ENCODE results near the gene SMIM35.

Gene SMIM35

GRCh38 chr11:118111019-118111743 is 24.4 kb upstream of the SMIM35 start:
- in situ Hi-C loops (cut with MboI; ENCODE audit: low sequenced_read_pairs), result no loop called here

DNA sequence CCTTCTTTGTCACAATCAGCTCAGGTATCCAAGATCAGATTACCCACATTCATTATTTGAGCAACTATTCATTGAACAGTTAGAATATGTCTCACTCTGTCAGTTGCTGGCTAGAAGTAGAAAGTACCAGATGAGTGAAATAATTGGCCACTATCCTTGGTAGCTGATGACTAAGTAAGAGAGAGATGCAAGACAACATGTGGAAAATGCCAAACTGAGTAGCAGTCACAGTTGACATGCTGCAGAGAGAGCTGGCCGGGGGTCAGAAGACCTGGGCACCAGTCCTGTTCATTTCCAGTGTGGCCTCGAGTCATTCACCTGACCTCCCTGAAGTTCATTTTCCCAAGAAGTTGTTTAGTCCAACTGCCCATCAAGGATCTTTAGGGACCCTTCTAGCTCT is 22.5 kb upstream of the SMIM35 start:
- in situ Hi-C loops (cut with MboI; ENCODE audit: low sequenced_read_pairs), result no loop called here

DNA sequence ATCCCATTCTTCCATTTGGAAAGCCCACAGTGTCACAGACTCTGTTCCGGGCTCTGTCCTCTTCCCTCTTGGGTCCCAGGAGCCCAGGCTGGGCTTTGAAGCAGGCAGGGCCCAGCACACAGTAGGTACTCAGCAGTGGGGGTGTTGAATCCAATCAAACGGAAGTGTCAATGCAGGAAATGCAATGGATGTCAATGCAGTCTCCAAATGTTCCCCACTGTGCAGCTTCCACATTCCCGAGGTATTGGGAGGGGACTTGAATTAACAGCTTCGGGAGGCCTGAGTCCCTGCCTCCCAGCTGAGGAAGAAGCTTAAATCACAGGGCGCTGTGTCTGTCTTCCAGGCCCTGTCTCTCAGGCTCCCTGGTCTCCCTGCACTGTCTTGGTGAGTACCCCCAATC is 21.8 kb upstream of the SMIM35 start:
- in situ Hi-C loops (cut with MboI; ENCODE audit: low sequenced_read_pairs), result no loop called here

- in situ Hi-C loops (cut with MboI; ENCODE audit: low sequenced_read_pairs), result no loop called here
Observed at GRCh38 chr11:118106789-118107335, 20.1 kb upstream of the SMIM35 start.

DNA sequence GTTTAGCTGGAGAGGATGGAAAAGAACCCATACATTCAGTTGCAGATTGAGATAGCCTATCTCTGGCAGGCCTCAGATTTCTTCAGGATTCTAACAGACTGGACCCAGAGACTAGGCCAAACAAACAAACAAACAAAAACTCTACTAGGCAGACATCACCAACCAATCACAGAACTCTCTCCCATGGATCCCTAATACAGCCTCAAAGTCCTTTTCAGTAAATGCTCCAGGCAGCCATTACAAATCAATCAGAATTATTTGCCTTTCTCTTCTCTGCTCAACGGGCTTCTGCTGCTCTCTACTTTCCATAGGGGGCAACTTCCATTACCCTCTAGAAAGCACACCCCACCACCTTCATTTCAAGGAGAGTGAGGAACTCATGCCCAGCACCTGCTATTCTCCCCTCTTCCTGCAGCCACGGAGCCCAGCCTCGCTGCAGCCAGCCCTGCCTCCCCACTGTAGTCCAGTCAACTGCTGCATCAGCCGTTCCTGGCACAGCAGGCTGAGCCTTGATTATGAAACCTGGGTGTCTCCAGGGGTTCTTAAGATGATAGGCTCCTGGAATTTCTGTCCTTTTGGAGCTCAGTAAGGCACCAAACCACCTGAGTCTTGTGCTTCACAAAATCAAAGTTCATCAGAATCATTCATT is 19.0 kb upstream of the SMIM35 start:
- in situ Hi-C loops (cut with MboI; ENCODE audit: low sequenced_read_pairs), result no loop called here

DNA sequence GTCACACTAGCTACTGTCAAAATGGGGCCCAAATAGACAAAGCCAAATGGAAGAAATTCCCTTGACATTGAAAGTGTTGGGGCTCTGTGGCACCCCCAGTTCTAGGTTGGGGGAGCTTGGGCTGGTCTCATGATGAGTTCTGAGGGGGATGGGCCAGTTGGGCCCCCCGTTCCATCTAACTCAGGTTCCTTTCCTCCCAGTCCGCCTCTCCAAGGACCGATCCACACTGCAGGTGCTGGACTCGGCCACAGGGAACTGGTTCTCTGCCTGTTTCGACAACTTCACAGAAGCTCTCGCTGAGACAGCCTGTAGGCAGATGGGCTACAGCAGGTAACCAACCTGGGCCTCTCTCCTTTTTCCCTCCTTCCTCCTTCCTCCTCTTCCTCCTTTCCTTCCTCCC is 17.7 kb upstream of the SMIM35 start:
- in situ Hi-C loops (cut with MboI; ENCODE audit: low sequenced_read_pairs), result no loop called here

GRCh38 chr11:118102721-118103261 is 16.0 kb upstream of the SMIM35 start:
- in situ Hi-C loops (cut with MboI; ENCODE audit: low sequenced_read_pairs), result no loop called here

DNA sequence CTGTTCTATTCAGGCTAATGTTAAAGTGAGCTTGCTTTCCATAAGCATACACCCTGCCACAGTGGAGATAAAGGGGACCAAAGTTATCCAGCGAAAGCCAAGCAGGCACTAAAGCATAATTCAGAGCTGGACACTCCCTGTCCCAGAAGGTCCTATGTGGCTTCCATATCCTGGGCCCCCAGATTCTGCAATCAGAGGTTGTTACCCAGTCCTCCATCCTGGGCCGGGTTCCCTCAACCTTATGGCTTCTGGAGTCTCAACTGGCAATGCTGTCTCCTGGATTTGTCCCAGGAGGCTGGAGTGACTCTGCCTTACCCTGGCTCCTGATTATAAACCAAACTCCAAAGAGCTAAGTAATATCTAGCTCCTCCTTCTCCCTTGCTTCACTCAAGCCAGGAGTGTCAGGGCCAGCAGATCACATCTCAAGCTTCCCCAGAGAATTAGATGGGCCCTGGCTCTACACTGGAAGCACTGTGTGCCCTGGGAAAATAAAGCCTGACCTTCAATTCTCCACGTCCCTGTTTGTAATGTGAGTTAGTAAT is 14.0 kb upstream of the SMIM35 start:
- in situ Hi-C loops (cut with MboI; ENCODE audit: low sequenced_read_pairs), result no loop called here

- in situ Hi-C loops (cut with MboI; ENCODE audit: low sequenced_read_pairs), result no loop called here
Observed at GRCh38 chr11:118099838-118100556, 13.2 kb upstream of the SMIM35 start.

DNA sequence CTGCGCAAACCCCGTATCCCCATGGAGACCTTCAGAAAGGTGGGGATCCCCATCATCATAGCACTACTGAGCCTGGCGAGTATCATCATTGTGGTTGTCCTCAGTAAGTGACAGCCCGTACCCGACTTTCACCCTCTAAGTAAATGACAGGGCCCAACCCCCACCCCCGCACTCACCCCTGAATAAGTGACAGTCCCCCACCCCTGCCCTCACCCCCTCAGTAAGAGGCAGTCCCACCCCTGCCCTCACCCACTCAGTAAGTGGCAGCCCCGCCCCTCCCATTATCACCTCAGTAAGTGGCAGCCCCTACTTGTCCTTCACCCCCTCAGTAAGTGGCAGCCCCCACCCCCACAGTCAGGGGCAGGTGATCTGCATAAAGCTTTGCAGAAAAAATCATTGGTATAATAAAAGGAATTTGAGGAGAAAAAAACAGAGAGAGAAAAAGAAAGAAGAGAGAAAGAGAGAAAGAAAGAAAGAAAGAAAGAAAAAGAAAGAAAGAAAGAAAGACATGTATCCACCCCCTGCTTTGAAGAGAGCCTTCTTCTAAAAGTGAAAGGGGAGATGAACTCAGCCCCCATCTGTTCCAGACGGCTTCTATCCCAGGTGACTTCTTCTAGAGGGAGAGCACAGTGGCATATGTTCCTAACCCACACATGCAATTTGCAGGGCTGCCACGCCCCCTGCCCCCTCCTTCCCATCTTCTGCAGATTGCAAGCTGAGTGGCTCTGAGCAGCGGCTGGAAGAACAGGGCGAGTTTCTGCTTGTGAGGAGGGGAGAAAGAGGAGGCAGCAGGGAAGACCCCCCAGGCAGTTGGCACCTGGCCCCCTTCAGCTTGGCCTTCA is 12.5 kb upstream of the SMIM35 start:
- in situ Hi-C loops (cut with MboI; ENCODE audit: low sequenced_read_pairs), result no loop called here

- in situ Hi-C loops (cut with MboI; ENCODE audit: low sequenced_read_pairs), result no loop called here
Observed at GRCh38 chr11:118095967-118096367, 9.2 kb upstream of the SMIM35 start.

DNA sequence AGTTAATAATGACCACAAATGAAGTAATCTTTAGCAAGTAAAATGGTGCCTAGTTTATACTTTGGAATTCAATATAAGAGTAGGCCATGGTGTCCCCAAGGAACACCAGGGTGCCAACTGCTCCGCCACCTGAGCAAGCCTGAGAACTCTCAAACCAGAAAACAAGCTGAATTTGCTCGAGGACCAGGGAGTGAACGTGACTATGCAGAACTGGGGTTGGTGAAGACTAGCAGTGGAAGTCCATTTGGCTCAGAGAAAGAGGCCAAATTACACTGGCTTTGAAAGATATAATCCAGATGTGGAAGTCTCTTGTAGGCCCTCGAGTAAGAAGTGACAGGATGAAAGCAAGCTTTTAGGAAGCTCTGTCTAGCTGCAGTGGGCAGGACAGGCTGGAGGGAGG is 8.7 kb upstream of the SMIM35 start:
- in situ Hi-C loops (cut with MboI; ENCODE audit: low sequenced_read_pairs), result no loop called here

DNA sequence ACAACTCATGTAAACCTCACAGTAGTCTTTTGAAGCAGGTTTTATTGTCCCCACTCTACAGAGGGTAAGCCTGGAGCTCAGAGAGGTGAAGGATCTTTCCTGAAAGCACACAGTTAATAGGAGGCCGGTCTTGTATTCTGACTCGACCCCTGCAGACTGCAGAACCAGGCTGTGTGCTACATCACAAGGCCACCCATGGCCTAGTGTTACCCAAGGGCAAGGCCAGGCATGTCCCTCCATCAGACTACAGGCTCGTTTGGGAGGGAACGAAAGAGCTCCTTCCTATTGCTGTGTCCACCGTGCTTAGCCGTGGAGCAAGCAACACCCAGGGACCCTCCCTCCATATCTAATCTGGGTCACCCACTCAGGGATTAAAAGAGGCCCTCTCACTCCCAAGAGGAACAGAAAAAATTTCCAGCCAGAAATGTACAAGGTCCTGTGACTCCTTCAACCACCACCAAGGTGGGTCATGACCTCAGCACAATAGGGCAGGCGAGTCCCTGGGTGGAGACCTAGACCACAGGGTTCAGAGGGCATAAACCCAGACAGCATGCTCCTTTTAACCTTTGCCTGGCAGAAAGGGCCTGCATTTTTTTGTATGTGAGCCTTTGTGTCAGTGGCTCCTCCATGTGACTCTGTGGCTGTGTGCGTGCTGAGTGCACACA is 6.3 kb upstream of the SMIM35 start:
- in situ Hi-C loops (cut with MboI; ENCODE audit: low sequenced_read_pairs), result no loop called here

DNA sequence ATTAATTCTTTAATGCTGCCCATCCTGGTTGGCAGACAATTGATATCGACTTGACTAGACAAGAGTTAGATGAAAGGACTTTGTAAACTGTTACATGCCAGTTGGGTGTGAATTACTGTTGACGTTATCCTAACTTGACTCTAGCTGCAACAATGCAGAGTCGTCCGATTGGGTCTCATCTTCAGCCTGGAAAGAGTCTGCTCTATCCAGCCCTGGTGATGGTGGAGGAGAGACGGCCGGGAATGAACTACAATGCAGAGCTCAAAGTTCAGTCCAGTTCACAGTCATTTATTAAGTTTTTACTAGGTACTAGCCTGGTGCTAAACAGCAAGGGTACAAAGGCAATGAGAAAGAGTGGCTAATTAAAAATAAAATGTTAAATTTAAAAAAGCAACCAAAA is 4.9 kb upstream of the SMIM35 start:
- in situ Hi-C loops (cut with MboI; ENCODE audit: low sequenced_read_pairs), result no loop called here

DNA sequence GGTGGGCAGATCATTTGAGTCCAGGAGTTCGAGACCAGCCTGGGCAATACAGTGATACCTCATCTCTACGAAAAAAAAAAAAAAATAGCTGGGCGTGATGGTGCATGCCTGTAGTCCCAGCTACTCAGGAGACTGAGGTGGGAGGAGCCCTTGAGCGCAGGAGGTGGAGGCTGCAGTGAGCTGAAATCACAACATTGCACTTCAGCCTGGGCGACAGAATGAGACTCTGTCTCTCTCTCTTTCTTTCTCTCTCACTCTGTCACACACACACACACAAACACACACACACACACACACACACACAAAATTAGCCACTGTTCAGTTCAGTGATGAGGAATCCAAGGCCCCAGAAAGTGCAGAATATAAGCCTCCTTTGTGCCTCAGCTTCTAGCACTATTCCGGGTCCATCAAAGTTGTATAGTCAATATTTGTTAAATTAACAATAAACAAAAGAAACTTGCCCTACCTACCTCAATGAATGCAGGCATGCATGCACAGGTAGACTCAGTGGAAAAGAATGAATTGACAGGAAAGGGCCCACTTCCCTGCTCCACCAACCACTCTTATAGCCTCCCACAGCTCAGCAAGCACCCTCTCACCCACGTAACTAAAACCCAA is 3.9 kb upstream of the SMIM35 start:
- in situ Hi-C loops (cut with MboI; ENCODE audit: low sequenced_read_pairs), result no loop called here

GRCh38 chr11:118088531-118088930 is 1.8 kb upstream of the SMIM35 start:
- in situ Hi-C loops (cut with MboI; ENCODE audit: low sequenced_read_pairs), result no loop called here

DNA sequence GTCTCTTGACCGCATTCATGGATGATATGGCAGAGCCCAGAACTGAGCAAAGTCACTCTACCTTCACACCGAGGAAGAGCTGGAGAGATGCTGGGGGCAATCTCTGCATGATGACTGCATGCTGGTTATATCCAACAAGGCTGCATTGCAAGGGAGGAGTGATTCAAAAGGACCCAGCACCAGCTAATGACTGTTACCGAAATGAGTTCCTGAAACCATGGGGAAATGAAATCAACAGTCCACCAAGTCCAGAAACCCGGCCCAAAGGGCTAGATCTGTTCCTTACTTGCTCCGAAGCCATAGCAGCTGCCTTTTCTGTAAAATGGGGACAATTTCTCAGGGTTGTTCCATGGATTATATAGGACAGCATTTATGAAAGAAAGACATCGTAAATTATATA is 1.2 kb upstream of the SMIM35 start:
- in situ Hi-C loops (cut with MboI; ENCODE audit: low sequenced_read_pairs), result no loop called here

DNA sequence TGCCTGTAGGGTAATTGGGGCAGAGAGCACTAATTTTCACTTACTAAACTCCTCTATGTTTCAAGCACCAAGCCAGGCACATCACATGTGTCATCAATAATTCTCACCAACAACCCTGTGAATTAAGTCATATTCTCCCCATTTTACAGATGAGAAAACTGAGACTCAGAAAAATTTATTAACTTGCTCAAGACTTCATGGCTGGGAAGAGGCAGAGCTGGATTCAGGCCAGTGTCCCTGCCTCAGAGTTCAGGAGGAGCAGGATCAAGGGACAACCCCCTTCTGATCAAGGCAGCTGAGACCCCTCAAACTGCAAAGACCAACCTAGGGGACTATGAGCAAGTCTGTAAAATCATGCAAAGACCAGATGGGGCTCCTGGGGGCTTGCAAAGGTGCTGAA is 2.1 kb downstream of the SMIM35 start:
- in situ Hi-C loops (cut with MboI; ENCODE audit: low sequenced_read_pairs), result no loop called here

DNA sequence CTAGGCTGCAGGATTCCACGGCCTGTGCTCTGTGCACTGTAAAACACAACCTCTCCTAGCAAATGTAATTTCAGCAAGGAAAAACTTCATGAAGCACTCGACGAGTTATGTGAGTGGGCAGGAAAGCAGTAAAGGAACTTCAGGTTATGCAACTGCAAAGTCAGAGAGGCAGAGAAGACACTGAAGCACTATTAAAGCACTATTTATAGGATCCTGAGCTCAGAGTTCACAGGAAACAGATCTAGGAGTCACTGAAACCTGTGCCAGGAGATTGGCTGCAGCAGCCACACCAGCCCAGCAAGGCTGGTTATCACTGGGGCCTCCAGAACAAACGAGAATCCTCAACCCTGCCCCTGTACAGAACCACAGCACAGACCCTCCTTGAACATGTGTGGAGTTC is 2.5 kb downstream of the SMIM35 start:
- in situ Hi-C loops (cut with MboI; ENCODE audit: low sequenced_read_pairs), result no loop called here

All from HL-60/S4 (cell line).